Stimulated activated CD8-positive, alpha-beta memory T cell treated with anti-CD3 and anti-CD28 coated beads, Interleukin-12 subunit alpha, Interleukin-12 subunit beta, amount 100 ng/mL, for 1 hour (primary cell): ENCODE results near the gene ELAVL1.
"Not testable (repeated sequence)": the region's sequence is repeated elsewhere in the genome, so short reads cannot be mapped to it uniquely, and the experiment has no call there.

Experiments used
- DNase-seq: peaks from one replicate; pipeline ENCODE4 v3.0.0-alpha.2; 2020; ENCODE audit warnings: low read depth

The ELAVL1 gene

GRCh38 chr19:7933828-7934725 is 71.4 kb downstream of the ELAVL1 start:
- no peak for DNase-seq

GRCh38 chr19:7933411-7933810 is 72.0 kb downstream of the ELAVL1 start:
- no peak for DNase-seq

- no peak for DNase-seq
Observed at GRCh38 chr19:7932930-7933300, 72.5 kb downstream of the ELAVL1 start.

- no peak for DNase-seq
Observed at GRCh38 chr19:7932276-7932929, 73.0 kb downstream of the ELAVL1 start.

- no peak for DNase-seq
Observed at GRCh38 chr19:7931221-7932061, 74.0 kb downstream of the ELAVL1 start.

- no peak for DNase-seq
Observed at GRCh38 chr19:7930765-7931164, 74.7 kb downstream of the ELAVL1 start.

- DNase-seq: not testable (repeated sequence)
Observed at GRCh38 chr19:7930030-7930429, 75.4 kb downstream of the ELAVL1 start.

- DNase-seq: peak; percentile 51
Observed at GRCh38 chr19:7928741-7929701, 76.4 kb downstream of the ELAVL1 start.

- no peak for DNase-seq
Observed at GRCh38 chr19:7928334-7928706, 77.1 kb downstream of the ELAVL1 start.

- DNase-seq: no peak
Observed at GRCh38 chr19:7927605-7928333, 77.7 kb downstream of the ELAVL1 start.

GRCh38 chr19:7926727-7927604 is 78.5 kb downstream of the ELAVL1 start:
- no peak for DNase-seq

GRCh38 chr19:7926021-7926726 is 79.3 kb downstream of the ELAVL1 start, which contains the start of gene CTXN1:
Gene CTXN1 (minus strand): TSS chr19:7926135. CDS start chr19:7925538, 597 bp downstream.
- peak; percentile 59 for DNase-seq

- peak; percentile 62 for DNase-seq
Observed at GRCh38 chr19:7925171-7925851, 80.1 kb downstream of the ELAVL1 start.

GRCh38 chr19:7924651-7925170 is 80.7 kb downstream of the ELAVL1 start:
- no peak for DNase-seq

GRCh38 chr19:7924241-7924640 is 81.2 kb downstream of the ELAVL1 start:
- no peak for DNase-seq

- no peak for DNase-seq
Observed at GRCh38 chr19:7923295-7924191, 81.9 kb downstream of the ELAVL1 start.

- no peak for DNase-seq
Observed at GRCh38 chr19:7922836-7923195, 82.6 kb downstream of the ELAVL1 start.
